ENCODE results near the gene PCDHA7.
A peak's percentile ranks its signal among the peaks of the same experiment; 100 is the strongest.
"Not testable (repeated sequence)": the region's sequence is repeated elsewhere in the genome, so short reads cannot be mapped to it uniquely, and the experiment has no call there.

The PCDHA7 gene

DNA sequence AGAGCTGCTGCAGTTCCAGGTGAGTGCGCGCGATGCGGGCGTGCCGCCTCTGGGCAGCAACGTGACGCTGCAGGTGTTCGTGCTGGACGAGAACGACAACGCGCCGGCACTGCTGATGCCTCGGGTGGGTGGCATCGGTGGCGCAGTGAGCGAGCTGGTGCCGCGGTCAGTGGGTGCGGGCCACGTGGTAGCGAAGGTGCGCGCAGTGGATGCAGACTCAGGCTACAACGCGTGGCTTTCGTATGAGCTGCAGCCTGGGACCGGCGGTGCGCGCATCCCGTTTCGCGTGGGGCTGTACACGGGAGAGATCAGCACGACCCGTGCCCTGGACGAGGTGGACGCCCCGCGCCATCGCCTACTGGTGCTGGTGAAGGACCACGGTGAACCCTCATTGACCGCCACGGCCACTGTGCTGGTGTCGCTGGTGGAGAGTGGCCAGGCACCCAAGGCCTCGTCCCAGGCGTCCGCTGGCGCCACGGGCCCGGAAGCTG, 31.2 kb upstream of the PCDHA7 start:
- Histone ChIP-seq H3K4me3 (ENCODE audit: low read depth, low read length) (no peak overlapping the region), H3K27me3 (ENCODE audit: insufficient read depth, low read depth, severe bottlenecking) (no peaks in the 10 kb centered on the region), H3K36me3 (peaks cover 3% of the 10 kb centered on the region; the same call in 1 of the 2 replicates), H3K9me3 (ENCODE audit: severe bottlenecking) (peaks cover 2% of the 10 kb centered on the region), H3K27ac (no peak overlapping the region)
- TF ChIP-seq, protein P1, sequence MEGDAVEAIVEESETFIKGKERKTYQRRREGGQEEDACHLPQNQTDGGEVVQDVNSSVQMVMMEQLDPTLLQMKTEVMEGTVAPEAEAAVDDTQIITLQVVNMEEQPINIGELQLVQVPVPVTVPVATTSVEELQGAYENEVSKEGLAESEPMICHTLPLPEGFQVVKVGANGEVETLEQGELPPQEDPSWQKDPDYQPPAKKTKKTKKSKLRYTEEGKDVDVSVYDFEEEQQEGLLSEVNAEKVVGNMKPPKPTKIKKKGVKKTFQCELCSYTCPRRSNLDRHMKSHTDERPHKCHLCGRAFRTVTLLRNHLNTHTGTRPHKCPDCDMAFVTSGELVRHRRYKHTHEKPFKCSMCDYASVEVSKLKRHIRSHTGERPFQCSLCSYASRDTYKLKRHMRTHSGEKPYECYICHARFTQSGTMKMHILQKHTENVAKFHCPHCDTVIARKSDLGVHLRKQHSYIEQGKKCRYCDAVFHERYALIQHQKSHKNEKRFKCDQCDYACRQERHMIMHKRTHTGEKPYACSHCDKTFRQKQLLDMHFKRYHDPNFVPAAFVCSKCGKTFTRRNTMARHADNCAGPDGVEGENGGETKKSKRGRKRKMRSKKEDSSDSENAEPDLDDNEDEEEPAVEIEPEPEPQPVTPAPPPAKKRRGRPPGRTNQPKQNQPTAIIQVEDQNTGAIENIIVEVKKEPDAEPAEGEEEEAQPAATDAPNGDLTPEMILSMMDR (IDR thresholded peaks at IDR 0.05; ENCODE audit: low read depth, low read length) = no peak
- DNase-seq = no peak

GRCh38 chr5:140806834-140807775, 27.0 kb upstream of the PCDHA7 start, which contains the start of gene PCDHA4:
TSS of gene PCDHA4 (plus strand) at chr5:140807068.
- H3K27ac ChIP-seq = peak within 1 kb of the TSS; percentile 84
- peak; percentile 87 for DNase-seq
- peaks cover 3% of the 10 kb centered on the region for H3K36me3 ChIP-seq
- H3K4me3 ChIP-seq (ENCODE audit: low read depth, low read length) = peak within 1 kb of the TSS; percentile 98
- TF ChIP-seq, protein P1 (IDR thresholded peaks at IDR 0.05; ENCODE audit: low read depth, low read length) = peak; percentile 74
- H3K27me3 ChIP-seq (ENCODE audit: insufficient read depth, low read depth, severe bottlenecking) = no peaks in the 10 kb centered on the region
- H3K9me3 ChIP-seq (ENCODE audit: severe bottlenecking) = peaks cover 2% of the 10 kb centered on the region

- H3K27ac ChIP-seq; H3K36me3 ChIP-seq; H3K4me3 ChIP-seq (ENCODE audit: low read depth, low read length); DNase-seq; H3K27me3 ChIP-seq (ENCODE audit: insufficient read depth, low read depth, severe bottlenecking); H3K9me3 ChIP-seq (ENCODE audit: severe bottlenecking): not testable (repeated sequence)
Measured at GRCh38 chr5:140808241-140808888, 25.7 kb upstream of the PCDHA7 start.

- no peak for DNase-seq
Measured at GRCh38 chr5:140808889-140809291, 25.2 kb upstream of the PCDHA7 start.

DNA sequence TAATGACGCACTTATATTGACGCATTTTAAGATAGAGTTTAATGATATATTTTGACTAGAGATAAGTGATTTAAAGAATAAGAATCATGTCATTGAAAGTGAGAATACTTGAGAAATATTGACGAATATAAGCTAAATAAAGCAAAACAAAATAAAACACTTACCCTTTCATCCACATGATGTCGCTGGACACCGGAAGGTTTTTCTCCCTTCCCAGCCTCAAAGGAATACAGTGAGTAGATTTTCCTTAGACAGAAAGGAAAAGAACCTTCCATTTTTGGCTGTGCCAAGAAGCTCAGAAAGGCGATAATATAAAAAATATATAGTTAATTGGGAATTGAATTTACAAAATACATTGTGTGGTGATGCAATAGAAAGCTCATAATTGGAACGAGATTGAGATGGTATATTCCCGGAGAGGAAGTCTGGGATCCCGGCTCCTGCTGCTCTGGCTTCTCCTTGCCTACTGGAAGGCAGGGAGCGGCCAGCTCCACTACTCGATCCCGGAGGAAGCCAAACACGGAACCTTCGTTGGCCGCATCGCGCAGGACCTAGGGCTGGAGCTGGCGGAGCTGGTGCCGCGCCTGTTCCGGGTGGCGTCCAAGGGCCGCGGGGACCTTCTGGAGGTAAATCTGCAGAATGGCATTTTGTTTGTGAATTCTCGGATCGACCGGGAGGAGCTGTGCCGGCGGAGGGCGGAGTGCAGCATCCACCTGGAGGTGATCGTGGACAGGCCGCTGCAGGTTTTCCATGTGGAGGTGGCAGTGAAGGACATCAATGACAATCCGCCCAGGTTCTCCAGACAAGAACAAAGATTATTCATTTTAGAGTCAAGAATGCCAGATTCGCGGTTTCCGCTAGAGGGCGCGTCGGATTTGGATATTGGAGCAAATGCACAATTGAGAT, 12.4 kb upstream of the PCDHA7 start, which contains the start of gene PCDHA5:
Gene PCDHA5 (plus strand): TSS at position 239 of the 906 bp plus-strand sequence.
- H3K27ac ChIP-seq = no peak within 1 kb of the TSS
- no peak for DNase-seq
- TF ChIP-seq, protein P1 (IDR thresholded peaks at IDR 0.05; ENCODE audit: low read depth, low read length) = no peak
- no peaks in the 10 kb centered on the region for H3K27me3 ChIP-seq (ENCODE audit: insufficient read depth, low read depth, severe bottlenecking)
- no peak within 1 kb of the TSS for H3K4me3 ChIP-seq (ENCODE audit: low read depth, low read length)
- no peaks in the 10 kb centered on the region for H3K9me3 ChIP-seq (ENCODE audit: severe bottlenecking)
- peaks cover 4% of the 10 kb centered on the region; the same call in 1 of the 2 replicates for H3K36me3 ChIP-seq

More at GRCh38 chr5:140808889-140809291, 25.2 kb upstream of the PCDHA7 start:
- Histone ChIP-seq H3K4me3 (ENCODE audit: low read depth, low read length) (no peak overlapping the region), H3K27me3 (ENCODE audit: insufficient read depth, low read depth, severe bottlenecking) (no peaks in the 10 kb centered on the region), H3K27ac (no peak overlapping the region), H3K9me3 (ENCODE audit: severe bottlenecking) (no peaks in the 10 kb centered on the region), H3K36me3 (peaks cover 3% of the 10 kb centered on the region)
- TF ChIP-seq, protein P1 (IDR thresholded peaks at IDR 0.05; ENCODE audit: low read depth, low read length) = no peak

Measured in WERI-Rb-1 (cell line).